ENCODE measurements around the gene CCDC188.

CCDC188 gene

GRCh38 chr22:20185750-20186149 is 34.9 kb upstream of the CCDC188 start:
- Histone ChIP-seq H3K9ac (no peak overlapping the region), H3K4me2 (no peak overlapping the region), H3K4me1 (peaks cover 71% of the 10 kb centered on the region), H3K4me3 (no peak overlapping the region), H3K36me3 (no peaks in the 10 kb centered on the region), H3K27me3 (no peaks in the 10 kb centered on the region), H3K9me3 (no peaks in the 10 kb centered on the region), H4K20me1 (no peaks in the 10 kb centered on the region), H3K27ac (no peak overlapping the region)
- TF ChIP-seq Cebpa-rat (IDR thresholded peaks at IDR 0.05), result no peak

DNA sequence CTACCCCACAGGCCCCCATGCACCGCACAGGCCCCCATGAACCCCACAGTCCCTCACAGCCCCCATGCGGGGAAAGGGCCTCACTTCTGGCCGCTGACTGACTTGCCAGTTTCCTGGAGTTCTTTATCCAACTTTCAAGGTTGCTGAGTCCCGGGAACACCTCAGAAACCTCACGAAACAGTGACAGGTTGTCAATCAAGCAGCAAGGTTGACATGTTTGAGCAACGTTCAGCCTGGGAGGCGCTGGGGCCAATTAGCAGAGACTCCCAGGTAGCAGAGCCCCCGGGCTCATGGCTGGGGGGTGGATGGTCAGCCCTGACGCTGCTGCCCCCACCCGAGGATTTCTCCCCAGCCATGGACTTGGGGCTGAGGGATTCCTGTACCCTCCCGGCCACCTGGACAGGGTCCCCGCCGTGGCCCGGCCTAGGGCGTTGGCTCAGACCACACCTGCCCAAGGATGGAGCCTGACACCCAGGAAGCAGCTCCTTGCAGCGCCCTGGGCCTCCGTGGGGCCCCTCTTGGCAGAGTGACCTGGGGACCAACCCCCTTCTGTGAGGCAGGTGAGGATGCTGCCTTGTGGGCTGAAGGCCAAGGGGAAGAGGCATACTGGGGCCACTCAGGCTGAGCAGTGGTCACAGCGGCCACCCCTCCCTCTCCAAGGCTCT is 33.8 kb upstream of the CCDC188 start:
- Histone ChIP-seq H3K27me3 (no peaks in the 10 kb centered on the region), H3K4me2 (no peak overlapping the region), H4K20me1 (no peaks in the 10 kb centered on the region), H3K27ac (peak overlapping the region; percentile 53), H3K4me3 (no peak overlapping the region), H3K36me3 (no peaks in the 10 kb centered on the region), H3K4me1 (peaks cover 73% of the 10 kb centered on the region), H3K9me3 (no peaks in the 10 kb centered on the region), H3K9ac (no peak overlapping the region)
- TF ChIP-seq Cebpa-rat (IDR thresholded peaks at IDR 0.05), result no peak

GRCh38 chr22:20183823-20184222 is 33.0 kb upstream of the CCDC188 start:
- Histone ChIP-seq H3K9me3 (no peaks in the 10 kb centered on the region), H4K20me1 (no peaks in the 10 kb centered on the region), H3K27ac (peak overlapping the region; percentile 75), H3K36me3 (no peaks in the 10 kb centered on the region), H3K4me2 (peak overlapping the region; percentile 75; the same call in 1 of the 2 replicates), H3K27me3 (no peaks in the 10 kb centered on the region), H3K4me3 (no peak overlapping the region), H3K4me1 (peaks cover 77% of the 10 kb centered on the region), H3K9ac (no peak overlapping the region)
- TF ChIP-seq Cebpa-rat (IDR thresholded peaks at IDR 0.05), result no peak

- Histone ChIP-seq H3K4me2 (peak overlapping the region; percentile 75), H3K36me3 (no peaks in the 10 kb centered on the region), H3K9me3 (no peaks in the 10 kb centered on the region), H4K20me1 (no peaks in the 10 kb centered on the region), H3K27me3 (no peaks in the 10 kb centered on the region), H3K4me1 (peaks cover 77% of the 10 kb centered on the region), H3K9ac (no peak overlapping the region), H3K4me3 (no peak overlapping the region), H3K27ac (peak overlapping the region; percentile 75)
- no peak for TF ChIP-seq Cebpa-rat (IDR thresholded peaks at IDR 0.05)
Measured at GRCh38 chr22:20183101-20183500, 32.2 kb upstream of the CCDC188 start.

DNA sequence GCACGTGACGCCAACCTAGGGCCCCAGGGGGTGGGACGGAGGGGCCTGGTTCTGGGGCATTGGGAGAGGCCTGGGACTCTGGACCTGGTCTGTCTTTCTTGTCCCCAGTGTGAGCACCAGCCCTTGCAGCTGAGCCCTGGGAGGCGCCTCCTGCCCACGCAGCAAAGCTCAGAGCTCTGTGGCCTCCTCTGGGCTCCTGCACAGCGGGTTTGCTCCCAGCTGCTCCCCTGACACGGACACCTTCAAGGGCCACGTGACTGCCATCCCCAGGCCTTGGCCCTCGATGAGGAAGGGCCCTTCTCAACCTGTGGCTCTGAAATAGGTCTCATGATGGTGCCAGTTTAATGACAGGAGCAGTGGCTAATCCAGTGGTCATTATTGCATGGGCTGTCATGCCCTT is 31.5 kb upstream of the CCDC188 start:
- peak overlapping the region; percentile 65; the same call in 1 of the 2 replicates for H3K9ac ChIP-seq
- no peak overlapping the region for H3K4me3 ChIP-seq
- no peaks in the 10 kb centered on the region for H3K36me3 ChIP-seq
- peaks cover 77% of the 10 kb centered on the region for H3K4me1 ChIP-seq
- H3K27me3 ChIP-seq, result no peaks in the 10 kb centered on the region
- H3K9me3 ChIP-seq, result no peaks in the 10 kb centered on the region
- H3K4me2 ChIP-seq, result peak overlapping the region; percentile 75
- no peak for TF ChIP-seq Cebpa-rat (IDR thresholded peaks at IDR 0.05)
- H4K20me1 ChIP-seq, result no peaks in the 10 kb centered on the region
- H3K27ac ChIP-seq, result peak overlapping the region; percentile 75

- H3K9ac ChIP-seq, result peak overlapping the region; percentile 65; the same call in 1 of the 2 replicates
- no peak for TF ChIP-seq Cebpa-rat (IDR thresholded peaks at IDR 0.05)
Measured at GRCh38 chr22:20181884-20182236, 31.0 kb upstream of the CCDC188 start.

GRCh38 chr22:20181194-20181883 is 30.5 kb upstream of the CCDC188 start:
- Histone ChIP-seq H3K36me3 (no peaks in the 10 kb centered on the region), H3K4me1 (peaks cover 77% of the 10 kb centered on the region), H4K20me1 (no peaks in the 10 kb centered on the region), H3K4me3 (0 out of 2 replicates have a peak overlapping the region, but pooled peaks have one; percentile 26), H3K27me3 (no peaks in the 10 kb centered on the region), H3K4me2 (peak overlapping the region; percentile 75), H3K9me3 (no peaks in the 10 kb centered on the region), H3K27ac (peak overlapping the region; percentile 75), H3K9ac (peak overlapping the region; percentile 65; the same call in 1 of the 2 replicates)
- no peak for TF ChIP-seq Cebpa-rat (IDR thresholded peaks at IDR 0.05)

More at GRCh38 chr22:20181884-20182236, 31.0 kb upstream of the CCDC188 start:
- no peaks in the 10 kb centered on the region for H3K9me3 ChIP-seq
- H3K4me1 ChIP-seq, result peaks cover 77% of the 10 kb centered on the region
- 0 out of 2 replicates have a peak overlapping the region, but pooled peaks have one; percentile 26 for H3K4me3 ChIP-seq
- H3K27me3 ChIP-seq, result no peaks in the 10 kb centered on the region
- H4K20me1 ChIP-seq, result no peaks in the 10 kb centered on the region
- H3K27ac ChIP-seq, result peak overlapping the region; percentile 75
- H3K4me2 ChIP-seq, result peak overlapping the region; percentile 75
- H3K36me3 ChIP-seq, result no peaks in the 10 kb centered on the region

DNA sequence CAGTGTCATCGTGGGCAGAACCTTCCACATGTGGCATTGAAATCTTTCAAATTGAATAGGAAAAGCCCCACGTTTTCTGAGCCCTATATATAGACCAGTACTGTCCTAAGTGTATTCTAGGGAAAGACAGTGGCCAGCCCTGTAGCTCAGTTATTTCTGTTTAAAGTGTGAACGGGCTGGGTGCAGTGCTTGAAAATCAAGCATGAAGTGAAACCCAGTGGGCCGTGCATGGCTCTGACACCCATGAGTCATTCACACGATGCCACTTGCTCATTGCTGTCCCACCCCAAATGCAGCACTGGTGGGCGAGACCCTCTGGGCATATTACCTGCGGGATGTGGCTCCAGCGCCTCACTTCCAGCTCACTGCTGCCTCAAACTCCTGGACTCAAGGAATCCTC is 29.8 kb upstream of the CCDC188 start:
- Histone ChIP-seq H3K4me2 (peak overlapping the region; percentile 75), H4K20me1 (no peaks in the 10 kb centered on the region), H3K4me3 (no peak overlapping the region), H3K36me3 (no peaks in the 10 kb centered on the region), H3K9ac (no peak overlapping the region), H3K4me1 (peaks cover 80% of the 10 kb centered on the region), H3K27me3 (no peaks in the 10 kb centered on the region), H3K27ac (peak overlapping the region; percentile 75; the same call in 1 of the 2 replicates), H3K9me3 (no peaks in the 10 kb centered on the region)
- TF ChIP-seq Cebpa-rat (IDR thresholded peaks at IDR 0.05), result no peak

- Histone ChIP-seq H3K4me3 (no peak overlapping the region), H4K20me1 (no peaks in the 10 kb centered on the region), H3K4me2 (peak overlapping the region; percentile 75), H3K9me3 (no peaks in the 10 kb centered on the region), H3K9ac (no peak overlapping the region), H3K4me1 (peaks cover 84% of the 10 kb centered on the region), H3K27me3 (no peaks in the 10 kb centered on the region), H3K27ac (peak overlapping the region; percentile 51; the same call in 1 of the 2 replicates), H3K36me3 (no peaks in the 10 kb centered on the region)
- TF ChIP-seq Cebpa-rat (IDR thresholded peaks at IDR 0.05), result no peak
Measured at GRCh38 chr22:20180245-20180630, 29.4 kb upstream of the CCDC188 start.

Data from BLaER1 (cell line).